ENCODE data around the gene ATP1B4. TPM values are rescaled to one million over a fixed set of nuclear protein-coding genes. Genes with fewer than 3 reads are reported as not detected.

Gene ATP1B4
- total RNA-seq, 4 donors from 2014 or later = 0.11 TPM; not detected in 3

GRCh38 chrX:120331116-120331515 is 30.8 kb upstream of the ATP1B4 start:
- Histone ChIP-seq H3K27me3 (no peaks in the 10 kb centered on the region), H3K9me3 (no peaks in the 10 kb centered on the region), H3K4me3 (replicated peaks in 1 of 3) (no peak overlapping the region), H3K4me1 (no peaks in the 10 kb centered on the region), H3K27ac (no peak overlapping the region), H3K36me3 (no peaks in the 10 kb centered on the region)
- WGBS, 2 donors = 96% methylated on average over 2 of the region's 2 CpGs; no CpG with 5 or more reads in 1 of the 2 donors
- intact Hi-C loops (cut with DNase I) = no loop called here
- DNase-seq = no peak
- no peak for TF ChIP-seq POLR2A (IDR thresholded peaks at IDR 0.05)
- TF ChIP-seq, protein P1, sequence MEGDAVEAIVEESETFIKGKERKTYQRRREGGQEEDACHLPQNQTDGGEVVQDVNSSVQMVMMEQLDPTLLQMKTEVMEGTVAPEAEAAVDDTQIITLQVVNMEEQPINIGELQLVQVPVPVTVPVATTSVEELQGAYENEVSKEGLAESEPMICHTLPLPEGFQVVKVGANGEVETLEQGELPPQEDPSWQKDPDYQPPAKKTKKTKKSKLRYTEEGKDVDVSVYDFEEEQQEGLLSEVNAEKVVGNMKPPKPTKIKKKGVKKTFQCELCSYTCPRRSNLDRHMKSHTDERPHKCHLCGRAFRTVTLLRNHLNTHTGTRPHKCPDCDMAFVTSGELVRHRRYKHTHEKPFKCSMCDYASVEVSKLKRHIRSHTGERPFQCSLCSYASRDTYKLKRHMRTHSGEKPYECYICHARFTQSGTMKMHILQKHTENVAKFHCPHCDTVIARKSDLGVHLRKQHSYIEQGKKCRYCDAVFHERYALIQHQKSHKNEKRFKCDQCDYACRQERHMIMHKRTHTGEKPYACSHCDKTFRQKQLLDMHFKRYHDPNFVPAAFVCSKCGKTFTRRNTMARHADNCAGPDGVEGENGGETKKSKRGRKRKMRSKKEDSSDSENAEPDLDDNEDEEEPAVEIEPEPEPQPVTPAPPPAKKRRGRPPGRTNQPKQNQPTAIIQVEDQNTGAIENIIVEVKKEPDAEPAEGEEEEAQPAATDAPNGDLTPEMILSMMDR (IDR thresholded peaks at IDR 0.05) = no peak

DNA sequence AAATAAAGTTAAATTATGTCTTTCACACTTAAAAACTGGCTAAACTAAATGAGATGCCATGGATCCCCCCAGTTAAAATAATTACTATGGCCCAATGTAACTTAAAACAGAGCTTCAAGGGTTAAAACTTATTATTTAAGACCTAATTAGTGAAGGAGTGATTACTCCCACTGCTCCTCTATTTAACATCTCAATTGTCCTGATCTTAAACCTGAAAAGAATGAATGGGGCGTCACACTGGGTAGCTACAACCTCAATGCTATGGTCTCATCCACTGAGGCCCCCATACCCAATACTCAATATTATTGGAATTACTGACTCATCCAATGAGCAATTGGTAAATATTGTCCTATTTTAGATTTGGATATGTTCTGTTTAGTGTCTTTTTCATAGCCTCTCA is 29.5 kb upstream of the ATP1B4 start:
- Histone ChIP-seq H3K4me1 (no peaks in the 10 kb centered on the region), H3K9me3 (no peaks in the 10 kb centered on the region), H3K4me3 (replicated peaks in 1 of 3) (no peak overlapping the region), H3K36me3 (no peaks in the 10 kb centered on the region), H3K27me3 (no peaks in the 10 kb centered on the region), H3K27ac (no peak overlapping the region)
- intact Hi-C loops (cut with DNase I) = no loop called here
- DNase-seq = no peak
- no peak for TF ChIP-seq POLR2A (IDR thresholded peaks at IDR 0.05)
- TF ChIP-seq, protein P1 (IDR thresholded peaks at IDR 0.05) = no peak
- WGBS, 2 donors = 79 to 100% methylated on average over 1 of the region's 1 CpG

GRCh38 chrX:120334151-120334550 is 27.7 kb upstream of the ATP1B4 start:
- no peak overlapping the region for H3K27ac ChIP-seq
- H3K9me3 ChIP-seq = no peaks in the 10 kb centered on the region
- H3K4me3 ChIP-seq (replicated peaks in 1 of 3) = no peak overlapping the region
- intact Hi-C loops (cut with DNase I) = no loop called here
- no peaks in the 10 kb centered on the region for H3K27me3 ChIP-seq
- DNase-seq = no peak
- no peaks in the 10 kb centered on the region for H3K4me1 ChIP-seq
- no peaks in the 10 kb centered on the region for H3K36me3 ChIP-seq
- no peak for TF ChIP-seq POLR2A (IDR thresholded peaks at IDR 0.05)
- TF ChIP-seq, protein P1 (IDR thresholded peaks at IDR 0.05) = no peak
- WGBS, 2 donors = 75 to 85% methylated on average over 2 of the region's 2 CpGs

DNA sequence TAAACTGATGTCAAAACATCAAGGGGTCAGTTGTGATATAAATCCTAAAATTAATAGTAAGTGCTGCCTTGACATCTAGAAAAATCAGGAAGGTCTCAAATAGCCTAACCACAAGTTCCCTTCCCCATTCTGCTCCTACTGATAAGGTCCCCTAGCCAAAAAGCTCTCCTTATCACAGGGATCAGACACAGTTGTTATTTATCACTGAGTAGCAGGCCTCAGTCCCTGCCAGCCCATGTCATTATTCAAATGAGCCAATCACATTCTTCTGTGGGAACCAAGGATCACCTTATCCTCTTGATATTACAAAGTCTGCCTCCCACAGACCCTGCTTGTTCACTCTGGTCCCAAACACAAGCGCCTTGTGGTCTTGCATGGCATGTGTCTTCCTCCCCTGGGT is 27.3 kb upstream of the ATP1B4 start:
- Histone ChIP-seq H3K4me3 (replicated peaks in 1 of 3) (no peak overlapping the region), H3K27me3 (no peaks in the 10 kb centered on the region), H3K9me3 (no peaks in the 10 kb centered on the region), H3K27ac (no peak overlapping the region), H3K36me3 (no peaks in the 10 kb centered on the region), H3K4me1 (no peaks in the 10 kb centered on the region)
- intact Hi-C loops (cut with DNase I) = no loop called here
- no peak for DNase-seq
- no peak for TF ChIP-seq POLR2A (IDR thresholded peaks at IDR 0.05)
- TF ChIP-seq, protein P1 (IDR thresholded peaks at IDR 0.05) = no peak
- WGBS, 2 donors = 83% methylated on average over 1 of the region's 1 CpG

- TF ChIP-seq, protein P1 (IDR thresholded peaks at IDR 0.05) = no peak
- no peak for TF ChIP-seq POLR2A (IDR thresholded peaks at IDR 0.05)
- intact Hi-C loops (cut with DNase I) = no loop called here
- no peaks in the 10 kb centered on the region for H3K9me3 ChIP-seq
- no peak overlapping the region for H3K4me3 ChIP-seq (replicated peaks in 1 of 3)
- H3K4me1 ChIP-seq = no peaks in the 10 kb centered on the region
- no peaks in the 10 kb centered on the region for H3K36me3 ChIP-seq
- WGBS, 2 donors = 77 to 80% methylated on average over 2 of the region's 2 CpGs
- DNase-seq = no peak
- H3K27me3 ChIP-seq = no peaks in the 10 kb centered on the region
- no peak overlapping the region for H3K27ac ChIP-seq
Measured at GRCh38 chrX:120335289-120335688, 26.6 kb upstream of the ATP1B4 start.
